Left lobe of liver (tissue), 2 donors: Measurements from ENCODE around the gene IL36B. TPM values are rescaled to one million over a fixed set of nuclear protein-coding genes. Genes with fewer than 3 reads are reported as not detected.

Experiments
- ATAC-seq: fragments of 200-7000 bp; cut with Tn5 transposase; one replicate; pipeline ENCODE4 v1.9.1; 2020; ENCODE audit warnings: mild to moderate bottlenecking, moderate library complexity
- DNase-seq: peaks from one replicate; pipeline ENCODE4 v3.0.0-alpha.2; 2020; ENCODE audit warnings: low spot score
- total RNA-seq: library from RNA; stranded (reverse); gene quantifications from one replicate; pipeline ENCODE4 v1.2.1, GENCODE V29; 2021
- donor health status: DM: no; HTN: no; CAD: no; lungs with moderate emphysema.
- donor health status: DM: no; HTN: yes; CAD: no.

The IL36B gene
- total RNA-seq, 1 donor from 2014 or later: not detected

- ATAC-seq: no peak
- no peak for DNase-seq
Measured at GRCh38 chr2:113057117-113057516, 4.5 kb upstream of the IL36B start.

GRCh38 chr2:113056521-113056920 is 3.9 kb upstream of the IL36B start:
- ATAC-seq (no peak), DNase-seq (no peak)

GRCh38 chr2:113054066-113054465 is 1.4 kb upstream of the IL36B start:
- no peak for DNase-seq
- ATAC-seq: no peak

GRCh38 chr2:113053666-113054065 is 999 bp upstream of the IL36B start:
- ATAC-seq: no peak

GRCh38 chr2:113050921-113051895 is 1.5 kb downstream of the IL36B start:
- no peak for DNase-seq

More at GRCh38 chr2:113053666-113054065, 999 bp upstream of the IL36B start:
- DNase-seq: no peak

GRCh38 chr2:113046465-113046864 is 6.2 kb downstream of the IL36B start:
- DNase-seq (no peak), ATAC-seq (no peak)

More at GRCh38 chr2:113050921-113051895, 1.5 kb downstream of the IL36B start:
- no peak for ATAC-seq

- peak; percentile 22 for ATAC-seq
- no peak for DNase-seq
Measured at GRCh38 chr2:113041871-113042270, 10.8 kb downstream of the IL36B start.

GRCh38 chr2:113039719-113040118 is 12.9 kb downstream of the IL36B start:
- no peak for DNase-seq
- peak; percentile 32 for ATAC-seq

- no peak for DNase-seq
- ATAC-seq: peak; percentile 89
Measured at GRCh38 chr2:113039158-113039557, 13.5 kb downstream of the IL36B start.

GRCh38 chr2:113038291-113038690 is 14.4 kb downstream of the IL36B start:
- no peak for ATAC-seq
- DNase-seq: no peak

- ATAC-seq (no peak), DNase-seq (no peak)
Measured at GRCh38 chr2:113036763-113037162, 15.9 kb downstream of the IL36B start.

- ATAC-seq (no peak), DNase-seq (no peak)
Measured at GRCh38 chr2:113034016-113034415, 18.7 kb downstream of the IL36B start.

GRCh38 chr2:113032737-113033136 is 19.9 kb downstream of the IL36B start:
- no peak for ATAC-seq
- no peak for DNase-seq

GRCh38 chr2:113028112-113028511 is 24.6 kb downstream of the IL36B start:
- no peak for ATAC-seq
- no peak for DNase-seq

GRCh38 chr2:113027691-113028090 is 25.0 kb downstream of the IL36B start:
- DNase-seq: no peak
- no peak for ATAC-seq

GRCh38 chr2:113025737-113026136 is 26.9 kb downstream of the IL36B start:
- DNase-seq (no peak), ATAC-seq (no peak)

- no peak for DNase-seq
- ATAC-seq: no peak
Measured at GRCh38 chr2:113024764-113025163, 27.9 kb downstream of the IL36B start.

- DNase-seq: no peak
- ATAC-seq: no peak
Measured at GRCh38 chr2:113021312-113021711, 31.4 kb downstream of the IL36B start.

- ATAC-seq (no peak), DNase-seq (no peak)
Measured at GRCh38 chr2:113018509-113018908, 34.2 kb downstream of the IL36B start.

- DNase-seq: no peak
- no peak for ATAC-seq
Measured at GRCh38 chr2:113015655-113016054, 37.0 kb downstream of the IL36B start.

GRCh38 chr2:113015042-113015441 is 37.6 kb downstream of the IL36B start:
- no peak for ATAC-seq

GRCh38 chr2:113014067-113014466 is 38.6 kb downstream of the IL36B start:
- ATAC-seq (no peak), DNase-seq (no peak)

More at GRCh38 chr2:113015042-113015441, 37.6 kb downstream of the IL36B start:
- DNase-seq: no peak

- ATAC-seq (no peak), DNase-seq (no peak)
Measured at GRCh38 chr2:113013336-113013661, 39.4 kb downstream of the IL36B start.
